Breast epithelium (tissue), 3 donors: ENCODE measurements around the gene ZMYM2.

Experiments
- CTCF ChIP-seq, 3 donors: fragments of 450-650 bp; IDR thresholded peaks; one replicate each; pipeline ENCODE4 v1.5.1; 2016 to 2017; ENCODE audit warnings: antibody characterized with exemption in 3 of 3, mild to moderate bottlenecking in 3 of 3, moderate library complexity in 3 of 3
- POLR2A ChIP-seq: fragments of 450-650 bp; IDR thresholded peaks from one replicate; pipeline ENCODE4 v1.6.1; 2016; ENCODE audit warnings: antibody characterized with exemption, mild to moderate bottlenecking, moderate library complexity
- POLR2AphosphoS5 ChIP-seq, 3 donors: sonication (generic); formaldehyde crosslinking; IDR thresholded peaks; one replicate each; pipeline ENCODE4 v1.6.1; 2017; ENCODE audit warnings: antibody characterized with exemption in 3 of 3

GRCh38 chr13:19962894-19963293, 4.4 kb downstream of the ZMYM2 start:
- TF ChIP-seq POLR2AphosphoS5 (IDR thresholded peaks at IDR 0.05) (no peak), CTCF (IDR thresholded peaks at IDR 0.05) (no peak), POLR2A (no peak)
